ENCODE measurements around the gene SLC2A10.

DNA sequence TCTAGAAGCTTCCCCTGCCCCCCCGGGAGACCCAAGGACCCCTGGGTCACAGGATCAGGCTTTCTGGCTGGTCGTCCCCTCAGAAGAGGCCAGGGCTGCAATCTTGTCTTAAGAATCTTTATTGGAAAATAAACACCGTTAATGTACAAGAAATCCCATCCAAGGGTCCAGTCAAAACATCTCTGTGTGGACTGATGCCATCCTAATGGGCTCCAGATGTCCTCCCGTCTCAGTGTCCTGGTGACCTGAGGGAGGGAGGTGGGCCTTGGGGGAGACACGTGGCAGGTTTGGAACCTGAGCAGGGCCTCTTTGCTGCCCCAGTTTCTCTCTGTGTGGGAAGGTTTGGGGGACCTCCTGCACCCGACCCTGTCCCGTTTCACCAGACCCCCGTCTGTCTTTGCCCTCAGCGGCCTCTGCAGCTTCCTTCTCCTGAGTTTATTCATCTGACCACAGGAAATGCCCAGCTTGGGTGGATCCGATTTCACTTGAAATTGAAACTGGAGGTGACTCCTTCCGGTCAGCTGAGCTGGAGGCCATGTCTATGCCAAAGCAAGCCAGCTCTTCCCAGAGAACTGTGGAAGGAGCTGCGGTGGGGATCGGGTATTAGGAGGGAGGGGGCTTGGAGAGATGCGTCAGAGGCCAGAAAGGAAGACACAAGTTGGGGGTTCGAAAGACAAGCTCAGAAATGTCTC is 75.1 kb downstream of the SLC2A10 start:
- TF ChIP-seq, protein P1, sequence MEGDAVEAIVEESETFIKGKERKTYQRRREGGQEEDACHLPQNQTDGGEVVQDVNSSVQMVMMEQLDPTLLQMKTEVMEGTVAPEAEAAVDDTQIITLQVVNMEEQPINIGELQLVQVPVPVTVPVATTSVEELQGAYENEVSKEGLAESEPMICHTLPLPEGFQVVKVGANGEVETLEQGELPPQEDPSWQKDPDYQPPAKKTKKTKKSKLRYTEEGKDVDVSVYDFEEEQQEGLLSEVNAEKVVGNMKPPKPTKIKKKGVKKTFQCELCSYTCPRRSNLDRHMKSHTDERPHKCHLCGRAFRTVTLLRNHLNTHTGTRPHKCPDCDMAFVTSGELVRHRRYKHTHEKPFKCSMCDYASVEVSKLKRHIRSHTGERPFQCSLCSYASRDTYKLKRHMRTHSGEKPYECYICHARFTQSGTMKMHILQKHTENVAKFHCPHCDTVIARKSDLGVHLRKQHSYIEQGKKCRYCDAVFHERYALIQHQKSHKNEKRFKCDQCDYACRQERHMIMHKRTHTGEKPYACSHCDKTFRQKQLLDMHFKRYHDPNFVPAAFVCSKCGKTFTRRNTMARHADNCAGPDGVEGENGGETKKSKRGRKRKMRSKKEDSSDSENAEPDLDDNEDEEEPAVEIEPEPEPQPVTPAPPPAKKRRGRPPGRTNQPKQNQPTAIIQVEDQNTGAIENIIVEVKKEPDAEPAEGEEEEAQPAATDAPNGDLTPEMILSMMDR (conservative IDR thresholded peaks at IDR 0.05 in 1 of 2, IDR thresholded peaks at IDR 0.05 in 1 of 2; ENCODE audit: low read depth in 1 of 2, low read length in 2 of 2) = no peak
- TF ChIP-seq EZH2 (IDR thresholded peaks at IDR 0.05; ENCODE audit: low read length, missing control alignments) = no peak
